Measurements from ENCODE around the gene PPM1E. TPM values are rescaled to one million over a fixed set of nuclear protein-coding genes. Genes with fewer than 3 reads are reported as not detected.

PPM1E gene
- total and polyA plus RNA-seq, 4 donors = 0.08 to 1.3 (median 0.66) TPM

DNA sequence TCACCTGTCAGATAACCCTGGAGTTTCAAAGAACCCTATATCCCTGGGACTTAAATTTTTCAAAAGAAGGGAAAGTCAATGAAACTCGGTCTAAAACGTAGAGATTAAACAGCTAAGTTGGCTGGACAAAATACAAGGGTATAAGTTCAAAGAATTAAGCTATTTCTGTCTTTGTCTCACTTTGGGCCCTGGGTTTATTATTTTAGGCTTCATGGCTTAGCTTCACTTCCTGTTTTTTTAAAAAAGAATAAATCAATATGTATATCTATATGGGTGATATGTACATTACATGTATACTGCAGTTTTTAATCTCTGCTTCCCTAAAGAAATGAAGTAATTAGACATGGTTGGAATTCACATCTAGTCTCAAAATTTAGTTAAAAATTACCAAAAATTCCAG, 218.7 kb downstream of the PPM1E start:
- WGBS, 2 donors = 91% methylated on average over 2 of the region's 2 CpGs
- TF ChIP-seq, protein P1, sequence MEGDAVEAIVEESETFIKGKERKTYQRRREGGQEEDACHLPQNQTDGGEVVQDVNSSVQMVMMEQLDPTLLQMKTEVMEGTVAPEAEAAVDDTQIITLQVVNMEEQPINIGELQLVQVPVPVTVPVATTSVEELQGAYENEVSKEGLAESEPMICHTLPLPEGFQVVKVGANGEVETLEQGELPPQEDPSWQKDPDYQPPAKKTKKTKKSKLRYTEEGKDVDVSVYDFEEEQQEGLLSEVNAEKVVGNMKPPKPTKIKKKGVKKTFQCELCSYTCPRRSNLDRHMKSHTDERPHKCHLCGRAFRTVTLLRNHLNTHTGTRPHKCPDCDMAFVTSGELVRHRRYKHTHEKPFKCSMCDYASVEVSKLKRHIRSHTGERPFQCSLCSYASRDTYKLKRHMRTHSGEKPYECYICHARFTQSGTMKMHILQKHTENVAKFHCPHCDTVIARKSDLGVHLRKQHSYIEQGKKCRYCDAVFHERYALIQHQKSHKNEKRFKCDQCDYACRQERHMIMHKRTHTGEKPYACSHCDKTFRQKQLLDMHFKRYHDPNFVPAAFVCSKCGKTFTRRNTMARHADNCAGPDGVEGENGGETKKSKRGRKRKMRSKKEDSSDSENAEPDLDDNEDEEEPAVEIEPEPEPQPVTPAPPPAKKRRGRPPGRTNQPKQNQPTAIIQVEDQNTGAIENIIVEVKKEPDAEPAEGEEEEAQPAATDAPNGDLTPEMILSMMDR (IDR thresholded peaks at IDR 0.05; ENCODE audit: control extremely low read depth, extremely low read depth) = no peak
- no peaks in the 10 kb centered on the region for H3K4me1 ChIP-seq (ENCODE audit: control insufficient read depth in 5 of 5, insufficient read depth in 5 of 5, low read length in 5 of 5)
- no peak for DNase-seq
- H3K27ac ChIP-seq (ENCODE audit: low read depth in 1 of 2, low read length in 1 of 2) = no peak overlapping the region
- no peaks in the 10 kb centered on the region for H3K36me3 ChIP-seq (ENCODE audit: control insufficient read depth in 4 of 4, insufficient read depth in 4 of 4, low read length in 4 of 4)
- H3K9me3 ChIP-seq (ENCODE audit: control insufficient read depth in 4 of 4, insufficient read depth in 3 of 4, low read length in 3 of 4) = no peaks in the 10 kb centered on the region
- H3K27me3 ChIP-seq (ENCODE audit: control insufficient read depth in 3 of 3, insufficient read depth in 3 of 3, low read length in 2 of 3) = no peaks in the 10 kb centered on the region
- H3K9ac ChIP-seq (ENCODE audit: insufficient read depth in 1 of 2, low read length in 2 of 2) = no peak overlapping the region
- H3K4me3 ChIP-seq = no peak overlapping the region
- no peak for ATAC-seq (ENCODE audit: insufficient read depth, low FRiP score)

DNA sequence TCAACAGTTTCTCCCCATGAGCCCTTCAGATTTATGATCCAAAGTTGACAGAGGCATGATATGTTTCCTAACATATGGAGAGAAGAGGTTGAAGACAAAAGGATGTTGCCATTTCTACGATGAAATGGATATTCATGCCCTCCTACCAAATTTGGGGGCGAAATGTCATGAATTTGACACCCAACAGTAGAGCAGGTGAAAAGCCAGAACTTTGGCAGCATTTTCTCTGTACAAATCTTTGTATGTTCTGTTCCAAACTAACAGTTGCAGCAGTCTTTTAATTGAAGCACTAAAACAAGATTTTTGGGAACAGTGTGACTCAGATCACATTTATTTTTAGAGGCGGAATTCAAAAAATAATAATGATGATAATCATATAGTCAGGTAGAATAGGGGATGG, 220.9 kb downstream of the PPM1E start:
- Histone ChIP-seq H3K27me3 (ENCODE audit: control insufficient read depth in 3 of 3, insufficient read depth in 3 of 3, low read length in 2 of 3) (no peaks in the 10 kb centered on the region), H3K9ac (ENCODE audit: insufficient read depth in 1 of 2, low read length in 2 of 2) (no peak overlapping the region), H3K9me3 (ENCODE audit: control insufficient read depth in 4 of 4, insufficient read depth in 3 of 4, low read length in 3 of 4) (no peaks in the 10 kb centered on the region), H3K4me3 (no peak overlapping the region), H3K4me1 (ENCODE audit: control insufficient read depth in 5 of 5, insufficient read depth in 5 of 5, low read length in 5 of 5) (no peaks in the 10 kb centered on the region), H3K36me3 (ENCODE audit: control insufficient read depth in 4 of 4, insufficient read depth in 4 of 4, low read length in 4 of 4) (no peaks in the 10 kb centered on the region), H3K27ac (ENCODE audit: low read depth in 1 of 2, low read length in 1 of 2) (no peak overlapping the region)
- TF ChIP-seq, protein P1 (IDR thresholded peaks at IDR 0.05; ENCODE audit: control extremely low read depth, extremely low read depth) = no peak
- ATAC-seq (ENCODE audit: insufficient read depth, low FRiP score) = no peak
- WGBS, 2 donors = 94 to 96% methylated on average over 3 of the region's 3 CpGs
- no peak for DNase-seq

DNA sequence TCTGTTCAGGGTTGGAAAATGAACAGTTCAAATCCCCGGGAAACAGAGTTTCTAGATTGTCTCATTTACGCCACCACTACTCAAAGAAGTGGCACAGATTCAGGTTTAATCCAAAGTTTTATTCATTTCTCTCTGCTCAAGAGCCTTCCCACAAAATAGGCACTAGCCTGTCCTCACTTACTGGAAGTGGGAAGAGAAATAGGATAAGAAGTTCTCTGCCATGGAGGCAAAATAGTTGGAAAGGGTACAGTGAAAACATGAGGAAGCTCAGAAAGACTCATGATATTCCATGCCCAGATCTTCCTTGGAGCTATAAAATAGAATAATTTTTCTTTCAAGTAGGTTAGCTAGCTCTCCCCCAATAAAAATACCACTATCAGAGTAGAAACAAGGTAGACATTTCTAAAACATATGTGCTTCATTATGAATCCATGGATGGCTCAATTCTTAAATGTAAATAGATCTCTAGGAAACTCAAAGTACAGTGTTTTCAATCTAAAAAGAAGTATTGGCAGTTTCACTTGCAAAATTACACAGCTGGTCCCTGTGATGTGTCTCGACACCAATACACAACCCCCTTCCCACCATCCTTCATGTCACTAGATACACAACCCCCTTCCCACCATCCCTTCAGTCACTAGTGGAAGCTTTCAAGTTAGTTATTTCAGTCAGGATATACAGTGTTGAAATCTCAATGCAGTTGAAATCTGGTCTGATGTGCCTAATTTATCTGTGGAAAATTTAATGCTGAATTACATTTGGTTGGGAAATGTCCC, 225.2 kb downstream of the PPM1E start:
- Histone ChIP-seq H3K27me3 (ENCODE audit: control insufficient read depth in 3 of 3, insufficient read depth in 3 of 3, low read length in 2 of 3) (no peaks in the 10 kb centered on the region), H3K27ac (ENCODE audit: low read depth in 1 of 2, low read length in 1 of 2) (no peak overlapping the region), H3K4me1 (ENCODE audit: control insufficient read depth in 5 of 5, insufficient read depth in 5 of 5, low read length in 5 of 5) (no peaks in the 10 kb centered on the region), H3K4me3 (no peak overlapping the region), H3K36me3 (ENCODE audit: control insufficient read depth in 4 of 4, insufficient read depth in 4 of 4, low read length in 4 of 4) (no peaks in the 10 kb centered on the region), H3K9me3 (ENCODE audit: control insufficient read depth in 4 of 4, insufficient read depth in 3 of 4, low read length in 3 of 4) (no peaks in the 10 kb centered on the region), H3K9ac (ENCODE audit: insufficient read depth in 1 of 2, low read length in 2 of 2) (no peak overlapping the region)
- WGBS, 2 donors = 85 to 96% methylated on average over 3 of the region's 3 CpGs
- no peak for DNase-seq
- ATAC-seq (ENCODE audit: insufficient read depth, low FRiP score) = no peak
- TF ChIP-seq, protein P1 (IDR thresholded peaks at IDR 0.05; ENCODE audit: control extremely low read depth, extremely low read depth) = no peak

Data from lung (tissue), 12 donors.